Calu3 (cell line): ENCODE measurements around the gene RBM26. TPM values are rescaled to one million over a fixed set of nuclear protein-coding genes. Genes with fewer than 3 reads are reported as not detected.

Experiments
- BruUV-seq: library from RNA; stranded (reverse); fragments of 400-500 nt; replicated peaks from 2 replicates; lab custom pipeline; 2021; lab: Mats Ljungman, UMichigan
- CTCF ChIA-PET: fragments of 300-600 bp; sonication (Branson Sonifier 250); formaldehyde crosslinking; loops from one replicate; lab custom pipeline; 2022; ENCODE audit warnings: antibody characterized with exemption; lab: Charles Lee
- DNase-seq: peaks from one replicate; pipeline ENCODE4 v3.0.0; 2022
- H3K27ac Mint-ChIP-seq: one replicate; pipeline ENCODE4 v1.8.0; 2022; ENCODE audit warnings: mixed read lengths; ENCODE audit not compliant: unreplicated experiment
- H3K27me3 Mint-ChIP-seq: one replicate; pipeline ENCODE4 v1.8.0; 2022; ENCODE audit warnings: mixed read lengths; ENCODE audit not compliant: unreplicated experiment
- H3K36me3 Mint-ChIP-seq: one replicate; pipeline ENCODE4 v1.8.0; 2022; ENCODE audit warnings: mild to moderate bottlenecking, moderate library complexity, mixed read lengths; ENCODE audit not compliant: insufficient read depth, unreplicated experiment
- H3K4me1 Mint-ChIP-seq: one replicate; pipeline ENCODE4 v1.8.0; 2022; ENCODE audit warnings: mild to moderate bottlenecking, low read depth, mixed read lengths; ENCODE audit not compliant: unreplicated experiment
- H3K4me3 Mint-ChIP-seq: one replicate; pipeline ENCODE4 v1.8.0; 2022; ENCODE audit warnings: mild to moderate bottlenecking, low read depth, moderate library complexity, mixed read lengths; ENCODE audit not compliant: unreplicated experiment
- H3K9me3 Mint-ChIP-seq: one replicate; pipeline ENCODE4 v1.8.0; 2022; ENCODE audit warnings: low read depth, mixed read lengths; ENCODE audit not compliant: unreplicated experiment
- intact Hi-C: fragments of 100-400 bp; cut with micrococcal nuclease; formaldehyde crosslinking; loops from one replicate; pipeline ENCODE4 v1.10.0; 2022; ENCODE audit not compliant: unreplicated experiment
- total RNA-seq: library from RNA; stranded (reverse); gene quantifications from 2 replicates; pipeline ENCODE4 v1.2.3, GENCODE V29; 2022
- TF ChIP-seq, protein P1 (sequence below): fragments of 200-600 bp; IDR thresholded peaks from one replicate; pipeline ENCODE4 v1.8.0; 2022; ENCODE audit warnings: antibody characterized with exemption; ENCODE audit not compliant: unreplicated experiment

Gene RBM26
- total RNA-seq, 1 experiment from 2014 or later: 19.2 TPM

DNA sequence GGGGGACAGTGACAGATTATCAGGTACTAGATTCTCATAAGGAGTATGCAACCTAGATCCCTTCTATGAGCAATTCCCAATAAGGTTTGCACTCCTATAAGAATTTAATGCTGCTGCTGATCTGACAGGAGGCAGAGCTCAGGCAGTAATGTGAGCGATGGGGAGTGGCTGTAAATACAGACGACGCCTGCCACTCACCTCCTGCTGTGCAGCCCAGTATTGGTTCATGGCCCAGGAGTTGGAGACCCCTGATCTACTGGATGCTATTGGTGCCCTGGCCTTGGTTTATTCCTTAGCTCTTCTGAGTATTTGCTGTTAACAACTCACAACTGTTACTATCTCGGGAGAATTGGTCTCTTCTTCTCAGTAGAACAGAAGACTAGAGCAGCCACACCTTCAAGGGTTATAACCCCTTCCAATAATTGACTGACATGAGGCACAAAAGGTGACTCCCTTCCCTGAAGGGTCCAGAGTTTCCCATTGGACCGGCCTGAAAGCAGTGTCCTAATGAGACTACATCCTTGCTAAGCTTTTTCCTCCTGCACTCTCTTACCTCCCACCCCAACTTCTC, 35.0 kb upstream of the RBM26 start:
- CTCF ChIA-PET: no interaction called here
- Mint-ChIP-seq H3K27ac (no peak overlapping the region), H3K4me3 (no peak overlapping the region), H3K36me3 (no peaks in the 10 kb centered on the region), H3K4me1 (peaks cover 6% of the 10 kb centered on the region), H3K9me3 (no peaks in the 10 kb centered on the region), H3K27me3 (no peaks in the 10 kb centered on the region)
- no peak for DNase-seq
- TF ChIP-seq, protein P1, sequence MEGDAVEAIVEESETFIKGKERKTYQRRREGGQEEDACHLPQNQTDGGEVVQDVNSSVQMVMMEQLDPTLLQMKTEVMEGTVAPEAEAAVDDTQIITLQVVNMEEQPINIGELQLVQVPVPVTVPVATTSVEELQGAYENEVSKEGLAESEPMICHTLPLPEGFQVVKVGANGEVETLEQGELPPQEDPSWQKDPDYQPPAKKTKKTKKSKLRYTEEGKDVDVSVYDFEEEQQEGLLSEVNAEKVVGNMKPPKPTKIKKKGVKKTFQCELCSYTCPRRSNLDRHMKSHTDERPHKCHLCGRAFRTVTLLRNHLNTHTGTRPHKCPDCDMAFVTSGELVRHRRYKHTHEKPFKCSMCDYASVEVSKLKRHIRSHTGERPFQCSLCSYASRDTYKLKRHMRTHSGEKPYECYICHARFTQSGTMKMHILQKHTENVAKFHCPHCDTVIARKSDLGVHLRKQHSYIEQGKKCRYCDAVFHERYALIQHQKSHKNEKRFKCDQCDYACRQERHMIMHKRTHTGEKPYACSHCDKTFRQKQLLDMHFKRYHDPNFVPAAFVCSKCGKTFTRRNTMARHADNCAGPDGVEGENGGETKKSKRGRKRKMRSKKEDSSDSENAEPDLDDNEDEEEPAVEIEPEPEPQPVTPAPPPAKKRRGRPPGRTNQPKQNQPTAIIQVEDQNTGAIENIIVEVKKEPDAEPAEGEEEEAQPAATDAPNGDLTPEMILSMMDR: no peak
- intact Hi-C loops: no loop called here
- no TSS peak for BruUV-seq

DNA sequence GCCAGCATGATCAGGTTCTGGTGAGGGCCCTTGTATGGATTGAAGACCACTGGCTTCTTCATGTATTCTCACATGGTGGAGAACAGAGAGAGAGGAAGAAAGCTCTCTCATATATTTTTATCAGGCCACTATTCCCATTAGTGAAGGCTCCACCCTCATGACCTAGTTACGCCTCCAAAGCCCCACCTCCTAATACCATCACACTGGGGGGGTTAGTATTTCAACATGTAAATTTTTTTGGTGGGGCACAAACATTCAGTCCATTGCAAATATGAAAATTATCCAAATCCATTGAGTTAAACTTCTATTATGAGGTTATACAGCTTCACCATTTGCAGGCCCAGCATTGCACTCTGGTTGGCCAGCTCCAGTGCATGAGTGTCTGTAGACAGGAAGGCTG, 33.2 kb upstream of the RBM26 start:
- BruUV-seq: no TSS peak
- peaks cover 12% of the 10 kb centered on the region for H3K4me1 Mint-ChIP-seq
- no peak overlapping the region for H3K4me3 Mint-ChIP-seq
- H3K27ac Mint-ChIP-seq: no peak overlapping the region
- no peaks in the 10 kb centered on the region for H3K36me3 Mint-ChIP-seq
- TF ChIP-seq, protein P1: no peak
- no peak for DNase-seq
- no peaks in the 10 kb centered on the region for H3K9me3 Mint-ChIP-seq
- intact Hi-C loops: no loop called here
- CTCF ChIA-PET: no interaction called here
- no peaks in the 10 kb centered on the region for H3K27me3 Mint-ChIP-seq

DNA sequence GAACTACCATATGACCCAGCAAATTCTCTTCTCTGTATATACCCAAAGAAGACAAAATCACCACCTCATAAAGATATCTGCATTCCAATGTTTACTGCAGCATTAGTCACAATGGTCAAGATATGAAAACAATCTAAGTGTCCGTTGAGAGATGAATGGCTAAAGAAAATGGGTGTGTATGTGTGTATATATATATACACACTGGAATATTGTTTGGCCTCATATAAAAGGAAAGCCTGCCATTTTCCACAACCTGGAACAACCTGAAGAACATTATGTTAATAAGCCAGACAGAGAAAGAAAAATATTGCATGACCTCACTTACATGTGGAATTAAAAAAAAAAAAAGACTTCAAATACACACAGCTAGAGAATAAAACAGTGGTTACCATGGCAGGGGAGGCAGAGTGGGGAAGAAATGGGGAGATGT, 29.5 kb upstream of the RBM26 start:
- H3K4me3 Mint-ChIP-seq: no peak overlapping the region
- no peaks in the 10 kb centered on the region for H3K27me3 Mint-ChIP-seq
- peaks cover 6% of the 10 kb centered on the region for H3K4me1 Mint-ChIP-seq
- no TSS peak for BruUV-seq
- TF ChIP-seq, protein P1: no peak
- H3K9me3 Mint-ChIP-seq: no peaks in the 10 kb centered on the region
- intact Hi-C loops: no loop called here
- DNase-seq: no peak
- no peaks in the 10 kb centered on the region for H3K36me3 Mint-ChIP-seq
- no peak overlapping the region for H3K27ac Mint-ChIP-seq
- CTCF ChIA-PET: no interaction called here

DNA sequence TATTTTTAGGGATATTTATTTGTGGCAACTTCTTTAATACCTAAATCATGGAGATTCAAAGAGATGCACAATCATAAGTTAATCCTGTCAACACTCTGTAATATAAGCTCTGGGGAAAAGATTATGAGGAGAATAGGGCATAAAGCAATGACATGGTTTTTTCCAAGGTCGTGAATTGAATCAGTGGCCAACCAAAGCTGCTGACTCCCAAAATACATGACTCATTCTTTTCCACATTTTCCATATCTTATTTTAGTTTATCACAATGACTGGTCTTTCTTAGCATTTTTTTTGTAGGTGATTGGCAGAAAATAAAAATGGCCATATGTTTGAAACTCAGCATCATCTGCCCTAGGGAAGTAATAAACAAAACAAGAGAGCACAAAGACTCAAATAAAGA, 28.5 kb upstream of the RBM26 start:
- BruUV-seq: no TSS peak
- Mint-ChIP-seq H3K4me3 (no peak overlapping the region), H3K36me3 (no peaks in the 10 kb centered on the region), H3K27ac (no peak overlapping the region), H3K27me3 (no peaks in the 10 kb centered on the region), H3K9me3 (no peaks in the 10 kb centered on the region), H3K4me1 (peaks cover 6% of the 10 kb centered on the region)
- intact Hi-C loops: no loop called here
- DNase-seq: no peak
- CTCF ChIA-PET: no interaction called here
- TF ChIP-seq, protein P1: no peak
